ENCODE measurements around the gene TMC2. TPM values are rescaled to one million over a fixed set of nuclear protein-coding genes. Genes with fewer than 3 reads are reported as not detected.
A peak's percentile ranks its signal among the peaks of the same experiment; 100 is the strongest.

TMC2 gene
- total RNA-seq, 3 donors from 2014 or later = 0.15 to 0.96 (median 0.33) TPM

- Histone ChIP-seq H3K4me3 (peak within 1 kb of the TSS; percentile 65 to 87 (median 87)), H3K27ac (peak within 1 kb of the TSS; percentile 88 to 91), H3K4me1 (no peaks in the 10 kb centered on the region), H3K9me3 (no peaks in the 10 kb centered on the region), H3K27me3 (no peaks in the 10 kb centered on the region), H3K36me3 (no peaks in the 10 kb centered on the region)
- intact Hi-C loops (cut with DNase I; ENCODE audit: low total_unique reads) = no loop called here
- DNase-seq (ENCODE audit: low spot score in 2 of 2) = peak; percentile 66 to 73
- TF ChIP-seq CTCF (IDR thresholded peaks at IDR 0.05) (no peak), POLR2AphosphoS5 (IDR thresholded peaks at IDR 0.05) (peak; percentile 64 to 79 (median 66))
Measured at GRCh38 chr20:2508631-2509467, 27.5 kb upstream of the TMC2 start, which contains the start of gene ZNF343. Gene ZNF343 (minus strand): TSS chr20:2508915. CDS start chr20:2493895, 15,020 bp downstream.

GRCh38 chr20:2509468-2509781 is 26.9 kb upstream of the TMC2 start:
- no peaks in the 10 kb centered on the region for H3K36me3 ChIP-seq
- H3K27ac ChIP-seq = peak overlapping the region; percentile 88 to 91
- H3K9me3 ChIP-seq = no peaks in the 10 kb centered on the region
- TF ChIP-seq POLR2AphosphoS5 (IDR thresholded peaks at IDR 0.05) (no peak), POLR2A (IDR thresholded peaks at IDR 0.05) (no peak), CTCF (IDR thresholded peaks at IDR 0.05) (no peak)
- H3K27me3 ChIP-seq = no peaks in the 10 kb centered on the region
- intact Hi-C loops (cut with DNase I; ENCODE audit: low total_unique reads) = no loop called here
- H3K4me3 ChIP-seq = peak overlapping the region; percentile 65 to 87 (median 87)
- DNase-seq (ENCODE audit: low spot score in 2 of 2) = no peak
- H3K4me1 ChIP-seq = no peaks in the 10 kb centered on the region

- DNase-seq (ENCODE audit: low spot score in 2 of 2) = no peak
- no peak for TF ChIP-seq POLR2A (IDR thresholded peaks at IDR 0.05)
- TF ChIP-seq POLR2AphosphoS5 (IDR thresholded peaks at IDR 0.05) = no peak
- no peak for TF ChIP-seq CTCF (IDR thresholded peaks at IDR 0.05)
- Histone ChIP-seq H3K4me1 (no peaks in the 10 kb centered on the region), H3K9me3 (no peaks in the 10 kb centered on the region), H3K27me3 (no peaks in the 10 kb centered on the region), H3K4me3 (peak overlapping the region in 2 of 3 donors; percentile 65 to 87), H3K36me3 (no peaks in the 10 kb centered on the region), H3K27ac (no peak overlapping the region)
- intact Hi-C loops (cut with DNase I; ENCODE audit: low total_unique reads) = no loop called here
Measured at GRCh38 chr20:2509794-2510193, 26.6 kb upstream of the TMC2 start.

- TF ChIP-seq POLR2AphosphoS5 (IDR thresholded peaks at IDR 0.05) = no peak
- no peak for TF ChIP-seq POLR2A (IDR thresholded peaks at IDR 0.05)
- no peak for TF ChIP-seq CTCF (IDR thresholded peaks at IDR 0.05)
- H3K9me3 ChIP-seq = no peaks in the 10 kb centered on the region
- no peaks in the 10 kb centered on the region for H3K4me1 ChIP-seq
- no peak overlapping the region for H3K27ac ChIP-seq
- DNase-seq (ENCODE audit: low spot score in 2 of 2) = no peak
- intact Hi-C loops (cut with DNase I; ENCODE audit: low total_unique reads) = no loop called here
- no peak overlapping the region for H3K4me3 ChIP-seq
- no peaks in the 10 kb centered on the region for H3K36me3 ChIP-seq
- no peaks in the 10 kb centered on the region for H3K27me3 ChIP-seq
Measured at GRCh38 chr20:2515203-2515602, 21.2 kb upstream of the TMC2 start.

- Histone ChIP-seq H3K4me1 (no peaks in the 10 kb centered on the region), H3K27ac (no peak overlapping the region), H3K9me3 (no peaks in the 10 kb centered on the region), H3K4me3 (no peak overlapping the region), H3K36me3 (no peaks in the 10 kb centered on the region), H3K27me3 (no peaks in the 10 kb centered on the region)
- intact Hi-C loops (cut with DNase I; ENCODE audit: low total_unique reads) = no loop called here
- DNase-seq (ENCODE audit: low spot score in 2 of 2) = no peak
- TF ChIP-seq POLR2AphosphoS5 (IDR thresholded peaks at IDR 0.05) = no peak
- TF ChIP-seq POLR2A (IDR thresholded peaks at IDR 0.05) = no peak
- TF ChIP-seq CTCF (IDR thresholded peaks at IDR 0.05) = no peak
Measured at GRCh38 chr20:2516399-2516798, 20.0 kb upstream of the TMC2 start.

Measured in breast epithelium (tissue), 4 donors.